HG02840 (cell line): ENCODE measurements around the gene CERS1.

ENCODE experiments used
- ATAC-seq: cut with Tn5 transposase; IDR thresholded peaks from one replicate; pipeline ENCODE4 v1.9.1; 2021; ENCODE audit warnings: mild to moderate bottlenecking, moderate library complexity, moderate number of reproducible peaks; ENCODE audit not compliant: unreplicated experiment, low FRiP score

The CERS1 gene, protein sequence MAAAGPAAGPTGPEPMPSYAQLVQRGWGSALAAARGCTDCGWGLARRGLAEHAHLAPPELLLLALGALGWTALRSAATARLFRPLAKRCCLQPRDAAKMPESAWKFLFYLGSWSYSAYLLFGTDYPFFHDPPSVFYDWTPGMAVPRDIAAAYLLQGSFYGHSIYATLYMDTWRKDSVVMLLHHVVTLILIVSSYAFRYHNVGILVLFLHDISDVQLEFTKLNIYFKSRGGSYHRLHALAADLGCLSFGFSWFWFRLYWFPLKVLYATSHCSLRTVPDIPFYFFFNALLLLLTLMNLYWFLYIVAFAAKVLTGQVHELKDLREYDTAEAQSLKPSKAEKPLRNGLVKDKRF

DNA sequence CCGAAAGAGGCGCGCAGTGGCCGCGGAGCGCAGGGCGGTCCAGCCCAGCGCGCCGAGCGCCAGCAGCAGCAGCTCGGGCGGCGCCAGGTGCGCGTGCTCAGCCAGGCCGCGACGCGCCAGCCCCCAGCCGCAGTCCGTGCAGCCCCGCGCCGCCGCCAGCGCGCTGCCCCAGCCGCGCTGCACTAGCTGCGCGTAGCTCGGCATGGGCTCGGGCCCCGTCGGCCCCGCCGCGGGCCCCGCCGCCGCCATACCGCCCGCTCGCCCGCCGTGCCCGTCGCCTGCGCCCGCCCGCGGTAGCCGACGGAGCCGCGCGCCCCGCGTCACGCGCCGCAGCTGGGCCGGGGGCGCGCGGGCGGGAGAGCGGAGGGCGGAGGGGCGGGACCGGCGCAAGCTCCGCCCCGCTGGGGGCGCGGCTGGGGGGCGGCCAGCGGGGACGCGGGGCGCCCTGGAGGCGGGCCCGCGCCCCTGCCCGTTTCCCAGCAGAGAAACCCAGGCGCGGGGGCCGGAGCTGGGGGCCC is at the start of gene CERS1:
Gene CERS1, minus strand, starts transcription at position 335 of the 518 bp plus-strand sequence. Its CDS starts 86 bp downstream, at position 249.
- ATAC-seq, result no peak

DNA sequence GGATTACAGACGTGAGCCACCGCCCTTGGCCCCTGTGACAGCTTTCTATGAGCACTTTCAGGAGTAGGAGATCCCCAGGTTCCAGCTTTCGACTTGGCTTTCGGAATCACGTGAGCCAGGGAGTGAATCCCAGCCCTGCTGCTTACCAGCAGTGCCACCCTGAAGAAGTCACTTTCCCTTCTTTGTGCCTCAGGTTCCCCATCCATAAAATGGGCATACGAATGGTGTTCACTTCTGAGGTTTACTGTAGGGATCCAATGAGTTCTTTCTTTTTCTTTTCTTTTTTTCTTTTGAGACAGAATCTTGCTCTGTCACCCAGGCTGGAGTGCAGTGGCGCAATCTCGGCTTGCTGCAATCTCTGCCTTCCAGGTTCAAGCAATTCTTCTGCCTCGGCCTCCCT is 49.3 kb upstream of the CERS1 start:
- ATAC-seq, result no peak

DNA sequence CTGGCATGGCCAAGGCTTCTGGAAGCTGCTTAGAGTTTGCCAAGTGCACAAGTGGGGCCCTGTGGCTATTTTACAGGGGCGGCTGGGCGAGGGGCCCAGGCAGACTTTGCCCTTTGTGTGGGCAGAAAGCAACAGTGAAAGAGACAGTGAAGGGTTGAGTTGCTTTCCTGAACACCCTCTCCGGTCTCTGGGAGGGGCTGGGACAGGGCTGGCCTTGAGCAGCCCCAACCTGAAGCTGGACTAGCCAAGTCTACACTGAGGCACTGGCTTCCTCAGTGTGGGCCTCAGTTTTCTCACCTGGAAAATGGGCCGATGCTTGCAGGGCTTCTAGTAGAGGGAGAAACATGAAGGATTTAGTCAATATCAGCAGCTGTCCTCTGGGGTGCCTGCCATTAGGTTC is 47.5 kb upstream of the CERS1 start:
- ATAC-seq, result no peak

DNA sequence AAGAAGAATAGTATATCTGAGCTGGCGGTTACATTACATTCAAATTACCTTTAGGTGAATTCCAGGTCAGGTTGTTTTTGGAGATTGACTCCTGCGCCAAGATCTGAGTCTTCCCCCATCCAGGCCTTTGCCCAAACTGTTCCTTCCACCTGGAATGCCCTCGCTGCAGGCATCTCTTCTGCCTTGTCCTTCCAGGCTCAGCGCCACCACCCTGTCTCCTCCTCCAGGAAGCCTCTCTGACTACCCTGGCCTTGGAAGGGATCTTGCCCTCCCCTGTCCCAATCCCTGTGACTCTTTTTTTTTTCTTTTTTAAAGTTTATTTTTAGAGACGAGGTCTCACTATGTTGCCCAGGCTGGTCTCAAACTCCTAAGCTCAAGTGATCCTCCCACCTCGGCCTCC is 46.7 kb upstream of the CERS1 start:
- no peak for ATAC-seq

DNA sequence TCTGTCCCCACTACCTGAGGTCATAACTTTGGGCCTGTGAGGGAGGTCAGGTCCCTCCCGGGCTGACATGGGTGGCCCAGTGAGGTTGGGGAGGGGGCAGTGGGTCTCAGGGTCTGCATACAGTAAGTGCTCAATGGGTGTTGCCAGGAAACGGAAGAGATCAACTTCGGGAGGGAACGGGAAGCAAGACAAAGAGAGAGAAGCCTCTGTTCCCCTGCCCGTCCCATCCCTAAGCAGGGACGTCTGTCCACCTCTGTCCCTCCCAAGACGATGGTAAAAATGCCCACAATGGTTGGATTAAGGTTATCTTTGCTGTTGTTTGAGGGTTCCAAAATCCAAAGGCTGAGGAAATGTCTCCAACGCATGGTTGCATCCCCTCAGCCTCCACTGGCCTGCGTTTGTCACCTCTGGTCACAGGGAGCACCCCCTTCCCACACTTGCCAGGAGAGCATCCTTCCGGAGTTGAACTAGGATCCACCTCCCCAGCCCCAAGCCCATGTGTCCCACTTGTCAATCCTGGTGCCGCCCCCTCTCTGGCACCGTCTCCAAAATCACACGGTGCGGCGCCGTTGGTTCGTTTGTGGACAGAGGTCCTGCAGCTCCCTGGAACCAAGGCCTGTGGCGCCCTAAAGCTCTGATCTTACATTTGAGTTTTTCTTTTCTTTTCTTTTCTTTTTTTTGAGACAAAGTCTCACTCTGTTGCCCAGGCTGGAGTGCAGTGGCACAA is 45.8 kb upstream of the CERS1 start:
- ATAC-seq, result no peak

DNA sequence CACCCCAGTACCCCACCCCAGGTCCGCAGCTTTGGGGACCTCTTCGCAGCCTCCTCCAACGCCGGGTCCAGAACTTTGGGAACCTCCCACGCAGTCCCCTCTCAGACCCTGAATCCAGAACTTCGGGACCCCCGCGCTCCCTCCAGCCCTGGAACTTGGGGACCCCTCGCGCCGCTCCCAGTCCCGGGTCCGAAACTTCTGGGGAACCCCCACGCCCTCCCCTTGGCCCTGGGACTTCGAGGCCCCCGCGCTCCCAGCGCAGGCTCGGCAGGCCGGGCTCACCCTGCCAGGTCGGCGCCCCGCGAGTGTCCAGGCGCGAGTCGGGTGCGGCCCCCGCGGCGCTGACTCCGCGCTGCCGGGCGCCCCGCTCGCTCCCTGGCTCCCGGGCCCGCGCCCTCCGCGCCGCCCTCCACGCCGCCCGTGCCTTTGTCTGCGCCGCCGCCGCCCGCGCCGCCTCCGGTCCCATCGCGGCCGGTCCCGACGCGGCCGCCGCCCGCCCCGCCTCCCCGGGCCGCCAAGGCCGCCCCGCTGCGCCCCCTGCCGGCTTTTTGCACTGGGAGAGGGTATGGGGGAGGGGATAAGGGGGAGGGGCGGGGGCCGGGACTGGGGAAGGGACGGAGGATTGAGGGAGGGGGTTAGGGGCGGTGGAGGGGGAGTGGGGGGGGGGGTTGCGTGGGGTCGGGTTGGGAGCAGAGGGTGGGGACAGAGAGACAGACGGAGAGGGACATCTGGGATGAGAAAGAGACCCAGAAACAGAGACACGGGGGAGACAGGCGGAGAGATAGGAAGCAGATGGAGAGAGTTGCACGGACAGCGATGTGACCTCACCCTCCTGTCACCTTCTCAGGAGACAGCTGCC is 45.0 kb upstream of the CERS1 start, which contains the start of gene HOMER3:
Gene HOMER3, minus strand, starts transcription at position 449 of the 859 bp plus-strand sequence. CDS start 2,235 bp downstream, outside the sequence.
- no peak for ATAC-seq

DNA sequence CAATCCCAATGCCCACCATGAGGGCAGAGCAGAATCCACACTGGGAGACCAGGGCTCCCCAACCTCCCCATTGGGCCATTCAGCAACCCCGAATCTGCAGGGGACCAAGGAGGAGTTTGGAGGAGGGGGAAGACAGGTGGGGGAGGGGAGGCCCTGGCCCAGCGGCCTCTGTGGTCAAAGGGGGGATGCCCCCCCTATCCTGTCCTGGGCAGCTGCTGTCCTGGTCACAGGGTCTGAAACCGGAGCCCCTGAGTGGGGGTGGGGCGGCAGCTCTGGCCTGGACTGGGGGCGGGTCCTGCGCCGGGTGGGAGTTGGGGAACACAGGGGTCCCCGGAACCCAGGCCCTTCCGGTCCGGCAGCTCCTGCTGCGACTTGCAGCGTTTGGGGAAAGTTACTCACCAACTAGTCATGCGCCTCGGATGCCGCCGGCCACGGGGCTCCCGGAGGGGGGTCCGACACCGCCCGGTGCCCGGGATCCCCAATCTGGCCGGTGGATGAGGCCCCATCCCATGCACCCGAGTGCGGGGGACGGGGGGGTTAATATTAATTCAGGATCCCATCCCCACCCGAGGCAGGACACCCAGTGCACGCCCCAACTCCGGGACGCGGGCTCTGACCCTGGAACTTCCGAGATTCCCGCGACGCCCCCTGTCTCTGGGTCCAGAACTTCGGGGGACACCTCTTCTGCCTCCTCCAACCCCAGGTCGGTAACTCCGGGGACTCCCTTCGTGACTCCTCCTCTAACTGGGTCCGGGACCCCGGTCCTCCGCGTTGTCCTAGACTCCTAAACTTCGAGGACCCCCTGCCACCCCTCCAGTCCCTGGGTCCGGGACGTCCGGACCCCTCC is 44.2 kb upstream of the CERS1 start:
- no peak for ATAC-seq

DNA sequence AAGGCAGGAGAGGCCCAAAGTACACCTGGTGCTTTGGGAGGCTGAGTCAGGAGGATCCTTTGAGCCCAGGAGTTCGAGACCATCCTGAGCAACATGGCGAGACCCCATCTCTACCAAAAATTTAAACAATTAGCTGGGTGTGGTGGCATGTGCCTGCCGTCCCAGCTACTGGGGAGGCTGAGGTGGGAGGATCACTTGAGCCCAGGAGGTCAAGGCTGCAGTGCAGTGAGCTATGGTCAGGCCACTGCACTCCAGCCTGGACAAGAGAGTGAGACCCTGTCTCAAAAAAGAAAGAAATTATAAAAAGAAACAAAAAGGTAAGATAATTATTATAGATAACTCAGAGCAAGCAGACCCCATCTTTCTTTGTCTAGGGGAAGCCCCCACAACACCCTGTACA is 43.2 kb upstream of the CERS1 start:
- no peak for ATAC-seq

DNA sequence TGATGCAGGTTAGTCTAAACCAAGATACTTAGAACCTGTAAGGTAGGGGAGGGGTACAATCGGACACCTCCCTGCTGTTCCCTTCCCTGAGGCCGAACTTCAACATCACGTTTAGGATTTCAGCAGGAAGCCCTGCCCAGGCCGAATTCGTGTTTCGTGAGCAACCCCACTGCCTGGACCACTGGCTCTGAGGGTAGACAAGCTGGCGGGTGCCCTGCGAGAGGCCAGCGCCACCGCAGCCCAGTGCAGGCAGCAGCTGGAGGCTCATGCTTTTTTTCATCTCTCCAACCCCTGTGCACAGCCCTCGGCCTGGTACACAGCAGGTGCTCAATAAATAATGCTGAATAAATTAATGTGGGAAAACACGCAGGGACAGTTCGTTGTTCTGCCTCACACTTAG is 37.3 kb upstream of the CERS1 start:
- ATAC-seq, result no peak

DNA sequence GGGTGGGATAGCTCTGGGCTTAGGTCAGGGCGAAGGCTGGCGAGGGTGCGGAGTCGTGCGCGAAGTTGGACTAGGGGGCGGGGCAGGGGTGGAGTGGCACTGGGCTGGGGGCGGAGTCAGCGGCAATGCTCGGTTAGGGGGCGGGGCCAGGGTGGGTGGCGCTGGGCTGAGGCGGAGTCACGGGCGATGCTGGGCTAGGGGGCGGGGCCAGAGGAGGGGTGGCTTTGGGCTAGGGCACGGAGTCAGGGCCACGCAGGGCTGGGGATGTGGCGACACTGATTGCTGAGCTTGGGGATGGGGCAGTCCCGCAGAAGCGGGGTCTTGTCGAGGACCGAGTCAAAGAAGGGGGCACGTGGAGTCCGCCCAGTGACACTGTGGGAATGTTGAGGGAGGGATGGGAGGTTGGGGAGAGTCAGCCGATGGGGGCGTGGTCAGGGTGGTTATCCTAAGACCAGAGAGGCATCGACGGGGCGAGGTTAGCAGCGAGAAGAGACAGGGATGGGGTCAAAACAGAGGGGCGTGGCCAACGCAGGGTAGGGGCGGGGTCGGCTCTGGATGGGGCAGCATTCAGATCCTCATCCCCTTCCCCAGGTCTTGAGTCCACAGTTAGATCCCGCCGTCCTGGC is 36.4 kb upstream of the CERS1 start:
- no peak for ATAC-seq

DNA sequence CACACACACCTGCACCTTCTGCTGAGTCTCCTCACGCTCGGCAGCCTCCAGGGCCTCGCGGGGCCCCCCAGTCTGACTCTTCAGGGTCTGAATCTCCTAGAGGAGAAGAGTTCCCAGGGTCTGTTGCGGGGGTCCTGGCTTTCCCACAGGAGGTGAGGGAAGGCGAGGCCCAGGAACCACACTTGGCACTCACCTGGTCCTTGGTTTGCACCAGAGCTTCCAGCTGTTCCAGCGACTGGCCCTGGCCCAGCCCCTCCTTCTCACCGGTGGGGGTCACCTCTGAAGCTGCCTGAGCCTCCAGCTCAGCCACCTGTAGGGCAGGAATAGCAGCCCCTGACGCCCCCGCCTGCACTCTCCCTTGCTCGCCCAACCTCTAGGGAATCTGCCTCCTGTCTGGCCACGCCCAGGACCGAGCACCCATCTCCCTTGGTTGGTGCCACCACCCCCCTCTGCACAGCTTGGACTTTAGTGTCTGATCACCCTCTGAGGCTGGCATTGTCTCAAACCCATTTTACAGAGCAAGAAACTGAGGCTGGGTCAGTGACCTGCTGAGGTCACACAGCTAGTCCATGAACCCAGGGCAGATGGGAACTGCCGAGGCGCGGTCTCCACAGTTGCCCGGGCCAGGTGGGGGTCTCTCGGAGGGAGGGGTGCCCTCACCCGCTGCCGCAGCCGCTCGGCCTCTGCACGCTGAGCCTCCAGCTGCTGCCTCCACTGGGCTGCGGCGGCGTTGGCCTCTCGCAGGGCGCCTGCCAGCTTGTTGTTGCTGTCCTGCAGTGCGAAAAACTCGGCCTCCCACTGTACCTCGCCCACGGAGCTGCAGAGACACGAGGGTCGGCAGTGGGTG is 35.6 kb upstream of the CERS1 start:
- ATAC-seq, result no peak

DNA sequence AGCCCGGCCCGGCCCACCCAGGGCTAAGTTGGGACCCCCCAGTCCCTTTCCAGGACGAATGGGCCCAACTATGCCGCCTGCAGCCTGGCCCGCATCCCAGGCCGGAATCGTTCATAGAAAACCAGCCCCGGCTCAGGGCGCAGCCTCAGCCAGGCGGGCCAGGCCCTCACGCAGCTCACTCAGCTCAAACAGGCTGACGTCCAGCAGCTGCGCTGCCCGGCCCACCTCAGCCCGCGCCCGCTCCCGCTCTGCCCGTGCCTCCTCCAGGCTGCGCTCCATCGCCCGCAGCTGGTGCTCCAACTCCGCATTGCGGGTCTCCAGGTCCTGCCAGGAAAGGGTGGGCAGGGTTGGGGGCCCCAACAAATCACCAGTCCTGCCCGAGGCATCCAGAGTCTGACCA is 33.4 kb upstream of the CERS1 start:
- no peak for ATAC-seq

DNA sequence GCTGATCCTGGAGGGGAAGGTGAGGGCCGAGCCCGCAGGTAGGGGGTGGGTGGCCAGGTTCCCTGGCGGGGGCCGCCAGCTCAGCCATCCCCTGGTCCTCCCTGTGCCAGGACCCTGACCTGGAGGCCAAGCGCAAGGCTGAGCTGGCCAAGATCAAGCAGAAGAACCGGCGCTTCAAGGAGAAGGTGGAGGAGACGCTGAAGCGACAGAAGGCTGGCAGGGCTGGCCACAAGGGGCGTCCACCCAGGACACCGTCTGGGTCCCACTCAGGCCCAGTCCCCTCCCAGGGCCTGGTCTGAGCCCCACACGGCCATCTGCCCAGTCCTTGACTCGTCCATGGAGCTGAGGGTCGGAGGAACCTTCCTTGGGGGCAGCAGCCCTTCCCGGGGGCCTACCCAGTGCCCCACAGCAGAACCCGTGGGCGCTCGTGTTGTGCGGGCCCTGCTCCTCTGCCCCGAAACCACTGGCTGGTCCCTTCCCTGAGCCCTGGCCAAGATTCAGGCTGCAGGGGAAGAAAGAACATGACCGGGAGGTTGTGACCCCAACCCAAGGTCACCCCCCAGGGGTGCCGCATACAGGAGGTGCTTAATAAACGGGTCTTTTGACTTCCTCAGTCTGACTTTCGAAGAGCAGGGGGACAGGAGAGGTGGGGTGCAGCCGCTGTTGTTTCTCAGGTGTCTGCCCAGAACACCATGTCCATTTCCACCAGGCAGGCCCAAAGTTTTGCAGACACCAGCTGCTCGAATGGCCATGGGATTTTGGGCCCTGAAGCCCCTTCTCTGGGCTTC is 32.3 kb upstream of the CERS1 start:
- ATAC-seq, result no peak

DNA sequence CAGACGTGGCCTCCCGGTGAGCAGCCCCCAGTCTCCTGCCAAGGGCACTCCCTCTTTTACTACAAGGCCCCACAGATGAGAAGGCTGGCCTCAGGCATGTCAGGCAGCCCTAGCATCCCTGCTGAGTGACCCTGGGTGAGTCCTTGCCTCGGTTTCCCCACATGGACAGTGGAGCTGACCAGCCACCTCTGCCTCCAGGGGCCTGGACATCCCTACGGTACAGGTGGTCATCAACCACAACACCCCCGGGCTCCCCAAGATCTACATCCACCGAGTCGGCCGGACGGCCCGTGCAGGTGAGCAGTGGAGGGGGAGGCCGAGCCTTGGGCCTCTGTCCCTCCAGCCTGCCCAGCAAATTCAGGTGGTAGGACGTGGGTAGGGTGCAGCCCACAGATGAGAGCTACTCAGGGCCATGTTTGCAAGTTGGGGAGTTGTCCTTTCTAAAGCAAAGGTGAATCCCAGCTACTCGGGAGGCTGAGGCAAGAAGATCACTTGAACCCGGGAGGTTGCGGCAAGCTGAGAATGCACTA is 28.8 kb upstream of the CERS1 start:
- no peak for ATAC-seq

DNA sequence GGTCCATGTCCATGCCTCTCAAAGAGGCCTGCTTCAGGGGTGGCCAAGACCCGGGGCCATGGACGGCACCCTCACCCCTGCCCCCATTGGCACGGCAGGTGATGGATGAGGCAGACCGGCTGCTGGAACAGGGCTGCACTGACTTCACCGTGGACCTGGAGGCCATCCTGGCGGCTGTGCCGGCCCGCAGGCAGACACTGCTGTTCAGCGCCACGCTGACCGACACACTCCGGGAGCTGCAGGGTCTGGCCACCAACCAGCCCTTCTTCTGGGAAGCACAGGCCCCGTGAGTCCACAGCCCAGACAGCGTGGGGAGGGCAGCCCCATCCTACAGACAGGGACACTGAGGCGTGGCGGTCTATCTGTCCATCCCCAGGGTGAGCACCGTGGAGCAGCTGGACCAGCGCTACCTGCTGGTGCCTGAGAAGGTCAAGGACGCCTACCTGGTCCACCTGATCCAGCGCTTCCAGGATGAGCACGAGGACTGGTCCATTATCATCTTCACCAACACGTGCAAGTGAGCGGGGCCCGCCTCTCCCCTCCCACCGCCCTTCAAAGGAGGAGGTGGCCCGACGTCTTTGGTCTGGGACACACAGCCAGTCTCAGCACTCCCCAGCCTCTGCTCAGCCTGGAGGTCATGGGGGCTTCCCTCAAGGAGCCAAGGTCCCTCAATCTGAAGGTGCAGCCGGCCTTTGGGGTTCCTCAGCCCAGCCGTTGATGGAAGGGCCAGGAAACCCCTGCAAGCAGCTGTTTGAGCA is 26.4 kb upstream of the CERS1 start:
- no peak for ATAC-seq

DNA sequence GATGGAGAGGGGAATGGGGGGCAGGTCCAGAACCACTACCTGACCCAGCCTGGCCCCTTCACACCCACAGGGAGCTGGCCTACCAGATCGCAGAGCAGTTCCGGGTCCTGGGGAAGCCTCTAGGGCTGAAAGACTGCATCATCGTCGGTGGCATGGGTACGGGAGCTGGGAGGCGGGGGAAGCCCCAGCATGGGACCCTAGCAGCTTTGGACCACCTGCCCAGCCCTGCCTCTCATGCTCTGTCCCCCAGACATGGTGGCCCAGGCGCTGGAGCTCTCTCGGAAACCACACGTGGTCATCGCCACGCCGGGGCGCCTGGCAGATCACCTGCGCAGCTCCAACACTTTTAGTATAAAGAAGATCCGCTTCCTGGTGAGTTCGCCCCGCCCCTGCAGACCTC is 25.6 kb upstream of the CERS1 start:
- no peak for ATAC-seq

DNA sequence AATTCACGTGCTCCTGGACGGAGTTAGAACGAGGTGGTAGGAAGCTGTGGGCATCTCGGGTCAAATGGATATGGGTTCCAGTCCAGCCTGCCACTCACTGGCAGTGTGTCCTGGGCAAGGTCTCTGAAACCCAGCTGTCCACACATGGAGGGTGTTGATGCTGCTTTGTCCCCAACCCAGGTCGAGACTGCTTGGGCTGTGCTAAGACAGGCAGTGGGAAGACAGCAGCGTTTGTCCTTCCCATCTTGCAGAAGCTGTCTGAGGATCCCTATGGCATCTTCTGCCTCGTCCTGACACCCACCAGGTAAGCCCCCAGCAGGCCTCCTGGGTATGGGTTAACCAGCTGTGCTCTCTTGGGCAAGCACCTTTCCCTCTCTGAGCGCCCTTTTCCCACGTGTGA is 24.4 kb upstream of the CERS1 start:
- no peak for ATAC-seq
